Fibroblast of skin of back (primary cell): ENCODE results near the gene SLC12A7.
"Not testable (repeated sequence)": the region's sequence is repeated elsewhere in the genome, so short reads cannot be mapped to it uniquely, and the experiment has no call there.

Experiments
- DNase-seq: peaks from one replicate; pipeline ENCODE4 v3.0.0-alpha.2; 2013

The SLC12A7 gene

GRCh38 chr5:1005249-1005851 lies 106.5 kb downstream of the SLC12A7 start:
- no peak for DNase-seq

- DNase-seq = peak; percentile 24
Observed at GRCh38 chr5:1004461-1005248, 107.2 kb downstream of the SLC12A7 start.

GRCh38 chr5:1003296-1003937 lies 108.4 kb downstream of the SLC12A7 start:
- no peak for DNase-seq

- DNase-seq = no peak
Observed at GRCh38 chr5:1002836-1003235, 109.0 kb downstream of the SLC12A7 start.

- DNase-seq = no peak
Observed at GRCh38 chr5:1002271-1002546, 109.7 kb downstream of the SLC12A7 start.

GRCh38 chr5:1001406-1002270 lies 110.2 kb downstream of the SLC12A7 start:
- DNase-seq = no peak

- not testable (repeated sequence) for DNase-seq
Observed at GRCh38 chr5:1000831-1001230, 111.0 kb downstream of the SLC12A7 start.
